Measurements from ENCODE around the gene PGLYRP1.

PGLYRP1 gene

GRCh38 chr19:46018729-46019251, 4.1 kb downstream of the PGLYRP1 start:
- TF ChIP-seq CEBPB (IDR thresholded peaks at IDR 0.05) (no peak), REST (IDR thresholded peaks at IDR 0.05; ENCODE audit: low read depth) (no peak), USF1 (IDR thresholded peaks at IDR 0.05) (no peak), YY1 (IDR thresholded peaks at IDR 0.05; ENCODE audit: low read depth) (no peak), CREB1 (IDR thresholded peaks at IDR 0.05; ENCODE audit: low read depth) (no peak), FOXM1 (IDR thresholded peaks at IDR 0.05; ENCODE audit: borderline replicate concordance, low read depth) (no peak), ZBTB7A (IDR thresholded peaks at IDR 0.05; ENCODE audit: low read depth) (no peak), NFIC (IDR thresholded peaks at IDR 0.05) (no peak), TEAD4 (IDR thresholded peaks at IDR 0.05) (no peak), TCF12 (IDR thresholded peaks at IDR 0.05; ENCODE audit: low read depth) (no peak), TAF1 (IDR thresholded peaks at IDR 0.05; ENCODE audit: low read depth) (no peak), MAX (IDR thresholded peaks at IDR 0.05) (no peak), EP300 (IDR thresholded peaks at IDR 0.05; ENCODE audit: borderline replicate concordance) (no peak), EGR1 (IDR thresholded peaks at IDR 0.05) (no peak), RAD21 (IDR thresholded peaks at IDR 0.05; ENCODE audit: low read depth) (no peak)

- TF ChIP-seq TCF12 (IDR thresholded peaks at IDR 0.05; ENCODE audit: low read depth), result no peak
- TF ChIP-seq MAX (IDR thresholded peaks at IDR 0.05), result no peak
- TF ChIP-seq CEBPB (IDR thresholded peaks at IDR 0.05), result no peak
Measured at GRCh38 chr19:46017874-46018675, 4.8 kb downstream of the PGLYRP1 start.

GRCh38 chr19:46017095-46017429, 5.8 kb downstream of the PGLYRP1 start:
- TF ChIP-seq USF1 (IDR thresholded peaks at IDR 0.05), result no peak
- no peak for TF ChIP-seq EP300 (IDR thresholded peaks at IDR 0.05; ENCODE audit: borderline replicate concordance)
- no peak for TF ChIP-seq EGR1 (IDR thresholded peaks at IDR 0.05)
- TF ChIP-seq CEBPB (IDR thresholded peaks at IDR 0.05), result no peak
- no peak for TF ChIP-seq FOXM1 (IDR thresholded peaks at IDR 0.05; ENCODE audit: borderline replicate concordance, low read depth)
- no peak for TF ChIP-seq TAF1 (IDR thresholded peaks at IDR 0.05; ENCODE audit: low read depth)
- TF ChIP-seq ZBTB7A (IDR thresholded peaks at IDR 0.05; ENCODE audit: low read depth), result no peak
- no peak for TF ChIP-seq TEAD4 (IDR thresholded peaks at IDR 0.05)

- peak; percentile 20; the same call in 1 of the 2 replicates for TF ChIP-seq EP300 (IDR thresholded peaks at IDR 0.05; ENCODE audit: borderline replicate concordance)
- TF ChIP-seq RAD21 (IDR thresholded peaks at IDR 0.05; ENCODE audit: low read depth), result peak; percentile 30; the same call in 1 of the 2 replicates
- no peak for TF ChIP-seq NFIC (IDR thresholded peaks at IDR 0.05)
- peak; percentile 69; the same call in 1 of the 2 replicates for TF ChIP-seq ZBTB7A (IDR thresholded peaks at IDR 0.05; ENCODE audit: low read depth)
Measured at GRCh38 chr19:46016426-46017094, 6.3 kb downstream of the PGLYRP1 start.

GRCh38 chr19:46015687-46016425, 7.0 kb downstream of the PGLYRP1 start:
- no peak for TF ChIP-seq MAX (IDR thresholded peaks at IDR 0.05)

GRCh38 chr19:46014941-46015686, 7.7 kb downstream of the PGLYRP1 start:
- TF ChIP-seq TAF1 (IDR thresholded peaks at IDR 0.05; ENCODE audit: low read depth), result peak; percentile 34; the same call in 1 of the 2 replicates
- 0 out of 2 replicates have a peak, but pooled peaks have one; percentile 18 for TF ChIP-seq YY1 (IDR thresholded peaks at IDR 0.05; ENCODE audit: low read depth)
- peak; percentile 42; the same call in 1 of the 2 replicates for TF ChIP-seq ZBTB7A (IDR thresholded peaks at IDR 0.05; ENCODE audit: low read depth)
- TF ChIP-seq MAX (IDR thresholded peaks at IDR 0.05), result peak; percentile 75
- no peak for TF ChIP-seq NFIC (IDR thresholded peaks at IDR 0.05)

All from Ishikawa (cell line).